ENCODE data around the gene IL17D.

IL17D gene

GRCh38 chr13:20696073-20696472 is 7.4 kb upstream of the IL17D start:
- no peak for DNase-seq

DNA sequence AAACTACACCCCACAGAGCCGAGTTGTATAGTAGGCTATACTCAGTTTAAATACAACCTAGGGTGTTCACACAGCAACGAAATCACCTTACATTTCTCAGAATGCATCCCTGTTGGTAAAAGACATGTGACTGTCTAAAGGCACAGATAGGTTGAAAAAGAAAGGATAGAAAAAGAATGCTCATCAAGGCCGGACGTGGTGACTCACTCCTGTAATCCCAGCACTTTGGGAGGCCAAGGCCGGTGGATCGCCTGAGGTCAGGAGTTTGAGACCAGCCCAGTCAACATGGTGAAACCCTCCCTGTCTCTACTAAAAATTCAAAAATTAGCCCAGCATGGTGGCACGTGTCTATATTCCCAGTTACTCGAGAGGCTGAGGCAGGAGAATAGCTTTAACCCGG is 3.8 kb upstream of the IL17D start:
- no peak for DNase-seq

DNA sequence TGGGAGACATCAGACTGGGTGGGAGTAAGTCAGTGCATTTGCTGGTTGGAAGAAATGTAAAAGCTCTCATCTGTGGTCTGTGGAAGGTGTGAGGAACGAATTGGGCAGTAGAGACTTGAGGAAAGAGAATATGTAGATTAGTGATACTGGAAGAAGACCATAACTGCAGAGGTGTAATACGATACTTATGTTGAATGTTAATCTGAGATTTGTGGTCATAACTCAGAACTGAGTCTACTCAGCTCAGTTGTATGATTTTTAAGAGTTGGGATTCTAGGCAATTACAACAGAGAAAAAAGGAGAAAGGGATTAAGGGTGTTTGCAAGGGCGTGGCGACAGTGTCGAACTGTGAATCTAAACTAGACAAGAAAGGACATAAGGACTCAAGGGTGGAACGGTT is 3.2 kb upstream of the IL17D start:
- DNase-seq, result no peak

- DNase-seq, result no peak
Observed at GRCh38 chr13:20701461-20701860, 2.0 kb upstream of the IL17D start.

DNA sequence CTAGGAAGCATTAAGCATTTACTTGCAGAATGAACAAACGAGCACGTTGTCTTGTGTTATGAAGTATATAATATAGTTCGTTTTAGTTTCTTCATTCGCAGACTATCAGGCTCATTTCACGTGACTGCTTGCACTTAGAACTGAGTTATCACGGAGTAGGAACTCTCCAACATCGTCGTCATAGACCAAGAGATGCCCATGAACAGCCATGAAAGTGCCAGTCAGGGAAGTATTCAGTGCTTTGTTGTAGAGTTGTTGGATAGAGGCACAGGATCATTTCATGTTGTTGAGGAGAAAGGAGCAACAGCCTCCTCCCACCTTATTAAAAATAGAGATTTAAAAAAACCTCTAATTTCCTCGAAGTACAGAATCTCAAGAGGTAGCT is 977 bp upstream of the IL17D start:
- DNase-seq, result no peak

- DNase-seq, result peak; percentile 70
Observed at GRCh38 chr13:20703780-20704458, 420 bp downstream of the IL17D start.

- no peak for DNase-seq
Observed at GRCh38 chr13:20704459-20705069, 1.1 kb downstream of the IL17D start.

DNA sequence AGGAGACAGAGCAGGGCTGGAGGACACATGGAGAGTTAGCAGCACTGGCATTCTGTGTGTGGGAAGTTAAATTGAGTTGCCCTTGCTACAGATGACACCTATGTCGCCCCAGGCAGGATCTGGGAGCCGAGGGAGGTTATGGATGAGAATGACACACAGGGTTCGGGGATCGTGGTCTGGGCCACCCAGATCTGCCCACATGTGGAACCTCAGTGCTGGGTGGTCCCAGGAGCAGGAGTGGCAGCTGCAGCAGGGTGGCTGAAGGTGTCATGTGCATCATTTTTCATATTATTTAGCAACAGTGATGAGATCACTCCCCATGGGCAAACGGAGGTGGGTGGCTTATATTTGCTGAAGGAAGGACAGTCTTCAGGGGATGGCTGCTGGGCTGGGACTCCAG is 3.2 kb downstream of the IL17D start:
- no peak for DNase-seq

DNA sequence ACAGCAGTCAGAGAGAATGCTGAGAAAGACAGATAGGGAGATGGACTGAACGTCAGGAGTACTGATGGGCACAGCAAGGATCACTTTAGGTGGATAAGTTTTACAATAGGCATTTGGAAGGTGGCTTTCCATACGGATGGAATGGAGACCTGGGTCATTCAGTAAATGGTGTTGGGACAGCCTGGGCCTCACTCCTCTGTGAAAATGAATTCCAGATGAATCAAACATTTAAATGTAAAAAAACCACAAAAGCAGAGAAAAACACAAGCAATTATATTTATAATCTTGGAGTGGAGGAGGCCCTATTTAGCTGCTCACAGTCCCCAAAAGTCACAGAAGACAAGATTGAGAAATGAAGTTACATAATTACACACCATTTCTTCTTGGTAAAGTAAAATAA is 4.7 kb downstream of the IL17D start:
- no peak for DNase-seq

- no peak for DNase-seq
Observed at GRCh38 chr13:20709369-20709768, 5.9 kb downstream of the IL17D start.

GRCh38 chr13:20709782-20710181 is 6.3 kb downstream of the IL17D start:
- DNase-seq, result no peak

GRCh38 chr13:20711301-20712044 is 8.0 kb downstream of the IL17D start:
- DNase-seq, result no peak

GRCh38 chr13:20713014-20713376 is 9.5 kb downstream of the IL17D start:
- DNase-seq, result no peak

DNA sequence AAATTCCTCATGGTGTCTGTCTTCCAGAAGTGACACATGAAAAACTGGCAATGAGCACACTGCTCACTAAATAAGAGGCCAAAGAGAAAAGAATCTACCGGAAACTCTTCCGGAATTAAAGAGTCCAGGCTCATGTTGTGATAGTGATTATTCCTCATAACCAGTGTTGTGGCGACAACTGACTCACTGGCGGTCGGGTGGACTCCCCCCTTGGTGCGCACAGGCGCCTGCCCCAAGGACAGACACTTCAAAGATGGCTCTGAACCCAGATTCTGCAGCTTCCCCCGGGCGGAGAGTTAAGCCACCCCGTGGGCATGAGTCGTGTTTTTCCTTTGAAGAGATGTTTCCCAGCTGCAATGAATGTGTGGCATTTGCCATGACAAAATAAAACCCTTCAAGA is 10.3 kb downstream of the IL17D start:
- DNase-seq, result no peak

DNA sequence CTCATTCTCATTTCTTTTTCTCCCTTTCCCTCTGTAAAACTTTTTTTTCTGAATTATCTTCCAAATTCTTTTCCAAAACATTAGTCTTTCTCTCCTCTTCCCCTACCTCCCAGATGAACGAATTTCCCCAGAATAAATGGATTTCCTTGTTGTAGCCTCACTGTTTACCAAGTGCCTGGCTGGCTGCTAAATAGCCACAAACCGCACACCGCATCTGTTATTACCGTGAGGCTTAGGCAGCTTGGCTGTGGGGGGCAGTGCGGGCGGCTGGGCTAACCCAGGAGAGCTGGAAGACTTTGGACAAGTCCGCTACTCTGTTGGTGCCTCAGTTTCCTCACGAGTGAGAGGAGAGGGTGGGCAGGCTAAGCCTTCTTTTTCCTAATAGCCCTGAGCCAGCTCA is 10.7 kb downstream of the IL17D start:
- no peak for DNase-seq

GRCh38 chr13:20714563-20715329 is 11.2 kb downstream of the IL17D start:
- DNase-seq, result no peak

GRCh38 chr13:20715330-20715712 is 11.8 kb downstream of the IL17D start:
- DNase-seq, result no peak

DNA sequence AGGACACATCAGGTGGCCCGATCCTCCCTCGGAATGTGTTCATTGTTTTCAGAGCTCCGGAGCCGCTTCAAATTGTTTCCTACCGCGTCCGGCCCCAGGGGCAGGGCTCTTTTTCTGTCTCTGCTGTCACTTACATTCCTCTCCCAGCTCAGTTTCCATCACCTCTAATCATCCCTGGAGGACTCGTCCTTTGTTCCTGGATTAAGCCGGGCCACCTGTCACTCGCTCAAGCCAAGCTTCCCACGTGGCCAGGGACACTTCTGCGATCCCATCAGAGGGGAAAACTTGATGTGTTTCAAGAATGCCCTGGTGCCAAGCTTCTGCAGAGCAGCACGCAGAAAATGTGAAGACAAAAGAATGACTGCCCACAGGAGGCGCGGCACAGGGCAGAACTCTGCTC is 13.5 kb downstream of the IL17D start:
- no peak for DNase-seq

GRCh38 chr13:20717581-20718542 is 14.4 kb downstream of the IL17D start:
- no peak for DNase-seq

GRCh38 chr13:20718958-20719566 is 15.6 kb downstream of the IL17D start:
- DNase-seq, result no peak

- DNase-seq, result no peak
Observed at GRCh38 chr13:20719783-20720182, 16.3 kb downstream of the IL17D start.

DNA sequence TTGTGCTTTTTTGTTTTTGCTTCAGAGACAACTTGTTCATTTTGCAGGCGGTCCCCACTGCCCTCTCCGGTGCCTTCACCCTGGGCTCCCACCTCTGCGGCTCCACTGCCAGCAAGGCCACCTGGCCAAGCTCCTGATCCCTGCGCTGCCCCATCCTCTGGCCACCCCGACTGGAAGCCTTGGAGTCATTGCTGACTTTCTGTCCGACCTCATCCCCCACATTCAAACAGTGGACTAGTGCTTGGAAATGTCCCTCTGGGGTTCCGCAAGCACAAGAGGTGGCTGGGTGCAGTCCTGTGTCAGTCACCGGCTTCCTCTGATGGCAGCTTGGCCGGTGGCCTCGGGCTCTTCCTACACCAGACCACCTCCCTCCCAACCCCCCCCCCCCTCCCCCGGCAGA is 17.0 kb downstream of the IL17D start:
- DNase-seq, result no peak

Data from activated gamma-delta T cell treated with Interleukin-2 at 50 U/mL for 16 hours (primary cell).